Measurements from ENCODE around the gene HRCT1. TPM values are rescaled to one million over a fixed set of nuclear protein-coding genes. Genes with fewer than 3 reads are reported as not detected.

HRCT1 gene
- total and polyA plus RNA-seq, 7 donors = 2.1 to 88.5 (median 5.4) TPM

- H3K4me1 ChIP-seq = peaks cover 0 to 12% (median 10%) of the 10 kb centered on the region in 4 donors
- TF ChIP-seq EP300 (IDR thresholded peaks at IDR 0.05) = no peak
- no peak for TF ChIP-seq POLR2A (IDR thresholded peaks at IDR 0.05)
- TF ChIP-seq CTCF (IDR thresholded peaks at IDR 0.05) = no peak
- DNase-seq = no peak
- H3K9me3 ChIP-seq = no peaks in the 10 kb centered on the region
- intact Hi-C loops (cut with DNase I) = no loop called here
- H3K27me3 ChIP-seq = no peaks in the 10 kb centered on the region
- 75 to 86% methylated on average over 9 of the region's 9 CpGs for WGBS, 2 donors
- H3K4me3 ChIP-seq = no peak overlapping the region
- H3K36me3 ChIP-seq = no peaks in the 10 kb centered on the region
- H3K27ac ChIP-seq = no peak overlapping the region
These were observed 22.8 kb downstream of the HRCT1 start for GRCh38 chr9:35928591-35929452.

GRCh38 chr9:35929453-35929718 is 23.4 kb downstream of the HRCT1 start:
- no peaks in the 10 kb centered on the region for H3K36me3 ChIP-seq
- intact Hi-C loops (cut with DNase I) = no loop called here
- WGBS, 2 donors = 80 to 88% methylated on average over 6 of the region's 6 CpGs
- H3K27ac ChIP-seq = no peak overlapping the region
- no peak for DNase-seq
- H3K4me1 ChIP-seq = peaks cover 0 to 6% (median 4%) of the 10 kb centered on the region in 4 donors
- H3K9me3 ChIP-seq = no peaks in the 10 kb centered on the region
- no peak overlapping the region for H3K4me3 ChIP-seq
- no peaks in the 10 kb centered on the region for H3K27me3 ChIP-seq
- TF ChIP-seq POLR2A (IDR thresholded peaks at IDR 0.05) = no peak
- no peak for TF ChIP-seq EP300 (IDR thresholded peaks at IDR 0.05)
- no peak for TF ChIP-seq CTCF (IDR thresholded peaks at IDR 0.05)

GRCh38 chr9:35930521-35930920 is 24.5 kb downstream of the HRCT1 start:
- intact Hi-C loops (cut with DNase I) = no loop called here
- Histone ChIP-seq H3K9me3 (no peaks in the 10 kb centered on the region), H3K4me3 (no peak overlapping the region), H3K36me3 (no peaks in the 10 kb centered on the region), H3K27ac (no peak overlapping the region), H3K4me1 (peaks cover 0 to 2% (median 0%) of the 10 kb centered on the region in 4 donors), H3K27me3 (no peaks in the 10 kb centered on the region)
- TF ChIP-seq POLR2AphosphoS5 (IDR thresholded peaks at IDR 0.05) (no peak), POLR2A (IDR thresholded peaks at IDR 0.05) (no peak), EP300 (IDR thresholded peaks at IDR 0.05) (no peak), CTCF (IDR thresholded peaks at IDR 0.05) (no peak)
- no peak for DNase-seq

- intact Hi-C loops (cut with DNase I) = no loop called here
- H3K27me3 ChIP-seq = no peaks in the 10 kb centered on the region
- no peaks in the 10 kb centered on the region for H3K36me3 ChIP-seq
- no peak for TF ChIP-seq EP300 (IDR thresholded peaks at IDR 0.05)
- no peak for TF ChIP-seq POLR2AphosphoS5 (IDR thresholded peaks at IDR 0.05)
- no peak for TF ChIP-seq POLR2A (IDR thresholded peaks at IDR 0.05)
- TF ChIP-seq CTCF (IDR thresholded peaks at IDR 0.05) = no peak
- WGBS, 2 donors = 95% methylated on average over 3 of the region's 3 CpGs
- H3K9me3 ChIP-seq = no peaks in the 10 kb centered on the region
- no peak for DNase-seq
- H3K4me1 ChIP-seq = peaks cover 0 to 7% (median 1%) of the 10 kb centered on the region in 4 donors
- no peak overlapping the region for H3K27ac ChIP-seq
- H3K4me3 ChIP-seq = no peak overlapping the region
These were observed 25.0 kb downstream of the HRCT1 start for GRCh38 chr9:35930989-35931388.

- no peak overlapping the region for H3K27ac ChIP-seq
- no peak for TF ChIP-seq POLR2AphosphoS5 (IDR thresholded peaks at IDR 0.05)
- no peak for TF ChIP-seq CTCF (IDR thresholded peaks at IDR 0.05)
- TF ChIP-seq EP300 (IDR thresholded peaks at IDR 0.05) = no peak
- TF ChIP-seq POLR2A (IDR thresholded peaks at IDR 0.05) = no peak
- H3K27me3 ChIP-seq = no peaks in the 10 kb centered on the region
- intact Hi-C loops (cut with DNase I) = no loop called here
- no peak for DNase-seq
- H3K36me3 ChIP-seq = no peaks in the 10 kb centered on the region
- no peaks in the 10 kb centered on the region for H3K9me3 ChIP-seq
- WGBS, 2 donors = 77 to 91% methylated on average over 3 of the region's 3 CpGs
- peaks cover 0 to 13% (median 3%) of the 10 kb centered on the region in 4 donors for H3K4me1 ChIP-seq
- no peak overlapping the region for H3K4me3 ChIP-seq
These were observed 26.7 kb downstream of the HRCT1 start for GRCh38 chr9:35932735-35933134.

Measured in sigmoid colon (tissue), 7 donors.